GM18951 (cell line): ENCODE results near the gene SALL1.

ENCODE experiments used
- POLR2A ChIP-seq: IDR thresholded peaks from 4 replicates; pipeline ENCODE4 v1.6.1; 2011; ENCODE audit warnings: mild to moderate bottlenecking; ENCODE audit not compliant: insufficient read length, insufficient read depth; ENCODE audit errors: extremely low read depth
- in situ Hi-C: fragments of 300-500 bp; cut with MboI; formaldehyde crosslinking; loops from one replicate; pipeline ENCODE4 v1.12.0; 2022; ENCODE audit warnings: low sequenced_read_pairs, mixed read lengths, inconsistent platforms; ENCODE audit not compliant: unreplicated experiment

The SALL1 gene

GRCh38 chr16:51150888-51151320 lies at the start of gene SALL1:
Gene SALL1 (minus strand): TSS chr16:51151270. CDS start chr16:51151241, 29 bp downstream.
- no peak for TF ChIP-seq POLR2A

GRCh38 chr16:51200793-51201192 lies 49.7 kb upstream of the SALL1 start:
- no peak for TF ChIP-seq POLR2A
- in situ Hi-C loops, result no loop called here

More at GRCh38 chr16:51150888-51151320, at the start of gene SALL1:
- in situ Hi-C loops, result no loop called here

GRCh38 chr16:51197953-51198748 lies 47.1 kb upstream of the SALL1 start:
- TF ChIP-seq POLR2A, result no peak

GRCh38 chr16:51193879-51194278 lies 42.8 kb upstream of the SALL1 start:
- in situ Hi-C loops, result no loop called here

More at GRCh38 chr16:51197953-51198748, 47.1 kb upstream of the SALL1 start:
- in situ Hi-C loops, result no loop called here

GRCh38 chr16:51184702-51185433 lies 33.8 kb upstream of the SALL1 start:
- in situ Hi-C loops, result no loop called here

More at GRCh38 chr16:51193879-51194278, 42.8 kb upstream of the SALL1 start:
- TF ChIP-seq POLR2A, result no peak

DNA sequence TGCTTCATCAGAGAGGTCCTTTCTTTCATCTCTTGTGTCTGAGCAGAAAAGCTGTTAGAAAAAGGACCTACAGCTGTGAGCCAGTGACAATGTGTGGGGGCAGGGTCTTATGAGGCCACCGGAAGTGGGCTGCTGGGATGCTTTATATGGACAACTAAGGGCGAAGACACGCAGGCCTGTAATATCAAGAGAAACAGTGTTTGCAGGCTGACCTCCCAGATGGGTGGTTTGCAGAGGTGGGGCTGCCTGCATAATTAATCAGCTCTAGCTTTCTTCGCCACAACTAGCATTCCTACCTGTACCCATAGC lies 30.4 kb upstream of the SALL1 start:
- no peak for TF ChIP-seq POLR2A
- in situ Hi-C loops, result no loop called here

More at GRCh38 chr16:51184702-51185433, 33.8 kb upstream of the SALL1 start:
- no peak for TF ChIP-seq POLR2A

DNA sequence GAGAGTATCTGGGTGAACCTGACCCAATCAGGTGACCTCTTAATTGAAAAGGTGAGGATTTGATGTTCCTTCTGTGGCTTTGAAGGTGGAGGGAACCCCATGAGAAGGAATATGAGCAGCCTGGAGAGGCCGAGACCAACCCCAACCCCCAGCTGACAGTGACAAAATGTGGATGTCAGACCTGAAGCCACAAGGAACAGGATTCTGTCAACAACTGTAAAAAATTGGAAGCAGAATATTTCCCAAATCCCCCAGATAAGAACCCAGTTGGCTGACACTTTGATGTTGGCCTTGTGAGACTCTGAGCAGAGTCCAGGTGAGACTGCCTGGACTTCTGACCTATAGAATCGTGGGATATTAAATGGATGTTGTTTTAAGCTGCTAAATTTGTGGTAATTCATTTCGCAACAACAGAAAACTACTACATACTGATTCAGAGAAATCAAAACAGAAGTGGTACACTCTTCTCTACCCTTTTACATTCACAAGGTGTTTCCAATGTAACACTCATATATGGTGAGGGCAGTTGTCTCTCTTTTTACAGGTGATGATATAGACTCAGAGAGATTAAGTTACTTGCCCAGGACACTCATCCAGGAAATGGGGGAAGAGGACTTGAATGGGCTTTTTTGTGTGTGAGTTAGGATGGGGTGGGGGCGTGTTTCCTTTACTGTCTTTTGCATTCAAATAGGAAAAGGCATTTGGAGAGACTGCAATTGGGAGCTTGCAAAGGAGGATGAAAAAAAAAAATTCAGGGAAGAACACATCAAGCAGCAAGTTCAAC lies 29.8 kb upstream of the SALL1 start:
- in situ Hi-C loops, result no loop called here
- TF ChIP-seq POLR2A, result no peak

DNA sequence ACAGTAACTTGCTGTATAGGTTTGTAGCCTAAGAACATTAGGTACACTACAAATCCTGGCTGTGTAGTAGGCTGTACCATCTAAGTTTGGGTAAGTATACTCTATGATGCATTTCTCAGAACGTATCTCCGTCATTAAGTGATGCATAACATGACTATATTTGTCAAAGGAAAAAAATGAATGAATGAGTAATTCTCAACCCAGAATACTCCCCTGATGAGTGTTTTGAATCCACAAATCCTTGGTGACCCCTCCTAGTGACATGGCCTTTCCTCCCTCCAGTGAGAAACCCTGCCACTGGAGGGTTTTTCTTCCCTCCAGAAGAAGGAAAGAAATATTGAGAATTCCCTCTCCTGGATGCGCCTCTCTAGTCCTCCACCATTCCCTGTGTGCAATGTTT lies 24.0 kb upstream of the SALL1 start:
- in situ Hi-C loops, result no loop called here
- no peak for TF ChIP-seq POLR2A

DNA sequence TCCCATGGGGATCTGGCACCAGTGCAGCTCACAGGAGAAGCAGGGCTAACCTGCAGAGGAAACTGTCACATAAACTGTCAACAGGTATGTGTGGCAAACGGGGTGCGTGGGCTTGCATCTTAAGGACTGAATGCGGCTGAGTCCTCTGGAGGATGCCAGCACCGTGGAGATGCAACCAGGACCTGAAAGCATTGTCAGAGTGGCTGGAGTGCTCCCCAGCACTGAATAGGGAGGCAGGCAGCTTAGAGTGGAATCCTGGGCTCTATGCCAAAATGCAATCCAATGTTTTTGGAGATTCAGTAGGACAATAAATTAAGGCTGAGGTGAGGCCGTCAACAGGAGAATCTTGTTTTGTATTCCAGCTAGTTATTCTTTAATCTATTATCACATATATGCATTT lies 21.3 kb upstream of the SALL1 start:
- no peak for TF ChIP-seq POLR2A
- in situ Hi-C loops, result no loop called here

GRCh38 chr16:51168755-51169154 lies 17.7 kb upstream of the SALL1 start:
- no peak for TF ChIP-seq POLR2A
- in situ Hi-C loops, result no loop called here

- in situ Hi-C loops, result no loop called here
- no peak for TF ChIP-seq POLR2A
These were observed 16.3 kb upstream of the SALL1 start for GRCh38 chr16:51167170-51167895.

- no peak for TF ChIP-seq POLR2A
These were observed 15.5 kb upstream of the SALL1 start for GRCh38 chr16:51166541-51166940.

More at GRCh38 chr16:51166541-51166940, 15.5 kb upstream of the SALL1 start:
- in situ Hi-C loops, result no loop called here
